Chondrocyte (in vitro differentiated cells): ENCODE data around the gene EPB41L2. TPM values are rescaled to one million over a fixed set of nuclear protein-coding genes. Genes with fewer than 3 reads are reported as not detected.

Source experiments
- DNase-seq: peaks from one replicate; pipeline ENCODE4 v3.0.0; 2021; ENCODE audit warnings: mixed read lengths, low spot score
- H3K27ac Mint-ChIP-seq: one replicate; pipeline ENCODE4 v1.8.0; 2021; ENCODE audit warnings: mild to moderate bottlenecking, moderate library complexity, mixed read lengths; ENCODE audit not compliant: unreplicated experiment
- H3K27me3 Mint-ChIP-seq: 2 replicates; pipeline ENCODE4 v1.8.0; 2021; ENCODE audit warnings: low read depth, mixed read lengths
- H3K36me3 Mint-ChIP-seq: 2 replicates; pipeline ENCODE4 v1.8.0; 2021; ENCODE audit warnings: low read depth, mixed read lengths
- H3K4me1 Mint-ChIP-seq: 2 replicates; pipeline ENCODE4 v1.8.0; 2021; ENCODE audit warnings: low read depth, mild to moderate bottlenecking, mixed read lengths
- H3K4me3 Mint-ChIP-seq: one replicate; pipeline ENCODE4 v1.8.0; 2021; ENCODE audit warnings: mild to moderate bottlenecking, moderate library complexity, mixed read lengths; ENCODE audit not compliant: unreplicated experiment
- H3K9me3 Mint-ChIP-seq: 2 replicates; pipeline ENCODE4 v1.8.0; 2021; ENCODE audit warnings: low read depth, mixed read lengths
- total RNA-seq: library from RNA; stranded (reverse); gene quantifications from 3 replicates; pipeline ENCODE4 v1.2.1, GENCODE V29; 2021
- TF ChIP-seq, protein P1 (sequence below): fragments of 200-600 bp; sonication (generic); IDR thresholded peaks from 2 replicates; pipeline ENCODE4 v1.5.0; 2021; ENCODE audit warnings: antibody characterized with exemption, mild to moderate bottlenecking, moderate library complexity

EPB41L2 gene
- total RNA-seq, 1 donor from 2014 or later: 65.8 TPM

DNA sequence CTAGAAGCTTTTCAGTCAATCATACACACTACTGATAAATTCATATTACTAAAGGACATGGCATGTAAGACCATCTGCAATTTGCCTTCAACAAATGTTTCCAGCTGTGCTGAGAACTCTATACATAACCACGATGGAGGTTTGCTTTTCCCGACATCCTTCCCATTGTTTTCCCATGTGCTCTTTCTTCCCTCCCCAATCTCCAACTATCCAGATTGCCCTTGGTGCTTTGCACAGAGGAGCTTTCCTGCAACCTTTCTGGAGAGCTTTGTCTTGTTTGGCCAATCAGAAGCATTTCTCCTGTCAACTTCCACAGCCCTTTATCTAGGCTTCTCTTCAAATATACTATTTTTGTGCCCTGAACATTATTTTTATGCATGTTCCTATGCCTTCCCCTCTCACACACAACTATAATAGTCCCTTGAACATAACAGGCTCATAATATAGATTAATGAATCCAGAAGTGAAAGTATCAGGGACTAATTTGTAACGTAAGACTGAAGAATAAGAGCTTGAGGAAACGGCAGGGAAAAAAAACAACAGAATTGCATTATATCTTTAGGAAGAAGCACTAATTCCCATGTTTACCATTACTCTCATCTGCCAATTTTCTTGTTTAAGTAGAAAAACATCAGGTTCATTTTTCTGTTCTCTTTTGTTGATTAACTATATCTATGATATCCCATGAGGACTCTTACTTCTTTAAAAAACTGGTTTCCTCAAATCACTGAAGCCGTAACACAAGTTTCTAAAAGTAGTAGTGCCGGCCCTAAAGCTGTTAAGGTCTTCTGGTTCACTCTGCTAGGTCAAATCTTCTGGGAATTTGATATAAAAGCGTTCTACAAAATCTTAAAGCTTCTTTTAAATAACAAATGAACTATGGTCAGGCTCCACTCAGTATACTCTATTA lies 215.8 kb downstream of the EPB41L2 start:
- H3K9me3 Mint-ChIP-seq: no peaks in the 10 kb centered on the region
- no peak overlapping the region for H3K27ac Mint-ChIP-seq
- H3K27me3 Mint-ChIP-seq: no peaks in the 10 kb centered on the region
- H3K36me3 Mint-ChIP-seq: peaks cover 2% of the 10 kb centered on the region
- TF ChIP-seq, protein P1, sequence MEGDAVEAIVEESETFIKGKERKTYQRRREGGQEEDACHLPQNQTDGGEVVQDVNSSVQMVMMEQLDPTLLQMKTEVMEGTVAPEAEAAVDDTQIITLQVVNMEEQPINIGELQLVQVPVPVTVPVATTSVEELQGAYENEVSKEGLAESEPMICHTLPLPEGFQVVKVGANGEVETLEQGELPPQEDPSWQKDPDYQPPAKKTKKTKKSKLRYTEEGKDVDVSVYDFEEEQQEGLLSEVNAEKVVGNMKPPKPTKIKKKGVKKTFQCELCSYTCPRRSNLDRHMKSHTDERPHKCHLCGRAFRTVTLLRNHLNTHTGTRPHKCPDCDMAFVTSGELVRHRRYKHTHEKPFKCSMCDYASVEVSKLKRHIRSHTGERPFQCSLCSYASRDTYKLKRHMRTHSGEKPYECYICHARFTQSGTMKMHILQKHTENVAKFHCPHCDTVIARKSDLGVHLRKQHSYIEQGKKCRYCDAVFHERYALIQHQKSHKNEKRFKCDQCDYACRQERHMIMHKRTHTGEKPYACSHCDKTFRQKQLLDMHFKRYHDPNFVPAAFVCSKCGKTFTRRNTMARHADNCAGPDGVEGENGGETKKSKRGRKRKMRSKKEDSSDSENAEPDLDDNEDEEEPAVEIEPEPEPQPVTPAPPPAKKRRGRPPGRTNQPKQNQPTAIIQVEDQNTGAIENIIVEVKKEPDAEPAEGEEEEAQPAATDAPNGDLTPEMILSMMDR: no peak
- H3K4me1 Mint-ChIP-seq: peaks cover 2% of the 10 kb centered on the region
- H3K4me3 Mint-ChIP-seq: no peak overlapping the region
- no peak for DNase-seq

DNA sequence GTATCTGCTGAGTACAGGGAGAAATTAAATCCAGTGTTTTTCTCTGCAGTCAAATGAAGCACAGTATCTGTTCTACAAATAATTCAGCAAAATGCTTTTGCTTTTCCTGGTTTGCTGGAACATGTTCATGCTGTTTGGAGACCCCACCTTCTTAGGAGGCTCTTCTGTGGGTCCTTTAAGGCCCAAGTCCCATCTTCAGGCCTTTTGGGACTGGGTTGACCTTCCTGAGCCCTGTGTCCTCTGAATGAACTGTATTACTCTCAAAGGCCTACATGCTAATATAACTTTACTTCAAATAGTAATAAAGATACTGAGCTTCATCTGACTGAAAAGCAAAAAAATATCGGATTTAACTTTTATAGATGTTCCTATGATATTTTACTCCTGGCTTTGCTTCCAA lies 216.5 kb downstream of the EPB41L2 start:
- H3K27ac Mint-ChIP-seq: no peak overlapping the region
- H3K36me3 Mint-ChIP-seq: no peaks in the 10 kb centered on the region
- H3K4me3 Mint-ChIP-seq: no peak overlapping the region
- TF ChIP-seq, protein P1: no peak
- no peaks in the 10 kb centered on the region for H3K9me3 Mint-ChIP-seq
- H3K27me3 Mint-ChIP-seq: no peaks in the 10 kb centered on the region
- peaks cover 2% of the 10 kb centered on the region for H3K4me1 Mint-ChIP-seq
- DNase-seq: no peak

DNA sequence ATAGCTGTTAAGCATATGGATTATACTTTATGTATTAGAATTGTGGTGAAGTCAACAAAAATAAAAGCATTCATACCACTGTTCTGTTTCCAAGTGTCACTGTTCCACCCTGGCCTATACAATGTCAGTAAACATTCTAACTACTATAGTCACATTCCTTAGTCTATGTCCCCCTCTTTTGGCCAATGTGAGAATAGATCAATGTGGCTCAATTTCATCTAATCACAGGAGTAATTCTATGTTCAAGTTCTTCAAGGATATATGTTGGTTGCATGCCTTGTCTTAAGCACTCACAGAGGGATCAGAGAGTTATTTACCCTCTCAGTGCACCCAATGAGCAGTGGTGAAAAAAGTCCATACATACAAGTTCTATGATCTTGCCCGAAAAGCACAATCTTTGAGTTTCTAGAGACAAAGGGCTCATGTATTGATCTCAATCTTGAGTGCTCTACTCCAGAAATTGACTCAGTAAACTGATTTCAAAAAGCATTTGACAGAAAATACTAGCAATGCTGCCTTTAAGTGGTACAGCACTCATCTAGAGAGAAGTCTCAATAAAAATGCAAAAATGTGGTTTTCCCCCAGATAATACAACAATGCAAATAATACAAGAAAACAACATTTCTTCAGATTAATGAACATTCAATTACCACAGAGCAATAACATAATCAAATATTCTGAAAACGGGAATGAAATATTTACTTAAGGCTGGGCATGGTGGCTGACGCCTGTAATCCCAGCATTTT lies 219.3 kb downstream of the EPB41L2 start:
- Mint-ChIP-seq H3K27ac (no peak overlapping the region), H3K9me3 (no peaks in the 10 kb centered on the region), H3K4me3 (no peak overlapping the region), H3K4me1 (peaks cover 10% of the 10 kb centered on the region), H3K36me3 (peaks cover 2% of the 10 kb centered on the region), H3K27me3 (no peaks in the 10 kb centered on the region)
- TF ChIP-seq, protein P1: peak; percentile 87
- no peak for DNase-seq

DNA sequence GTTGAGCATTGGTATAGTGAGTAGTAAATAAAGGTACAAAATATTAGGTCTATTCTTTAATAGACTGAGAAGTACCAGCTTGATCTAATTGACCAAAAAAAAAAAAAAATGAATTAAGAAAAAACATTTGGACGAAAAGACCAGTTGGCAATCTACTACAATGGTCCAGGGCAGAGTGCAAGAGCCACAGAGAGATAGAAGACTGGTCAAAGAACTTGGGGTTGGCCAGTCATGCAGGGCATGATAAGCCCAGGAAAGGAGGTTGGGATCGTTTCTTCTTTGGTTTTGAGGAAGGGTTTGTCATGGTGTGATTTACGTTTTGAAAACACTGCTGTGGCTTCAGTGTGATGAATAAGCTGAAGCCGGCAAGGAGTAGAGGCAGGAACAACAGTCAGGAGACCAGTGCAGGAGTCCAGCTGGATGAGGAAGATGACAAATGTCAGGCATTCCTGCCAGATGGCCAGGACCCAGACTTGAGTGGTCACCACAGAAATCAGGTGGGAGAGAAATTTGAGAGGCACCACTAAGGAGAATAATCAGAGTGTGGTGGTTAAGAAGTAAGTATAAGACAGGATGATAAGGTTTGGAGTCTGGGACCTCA lies 221.8 kb downstream of the EPB41L2 start:
- Mint-ChIP-seq H3K4me3 (no peak overlapping the region), H3K4me1 (peaks cover 13% of the 10 kb centered on the region), H3K27me3 (no peaks in the 10 kb centered on the region), H3K36me3 (peaks cover 2% of the 10 kb centered on the region), H3K27ac (no peak overlapping the region), H3K9me3 (no peaks in the 10 kb centered on the region)
- TF ChIP-seq, protein P1: no peak
- DNase-seq: no peak

DNA sequence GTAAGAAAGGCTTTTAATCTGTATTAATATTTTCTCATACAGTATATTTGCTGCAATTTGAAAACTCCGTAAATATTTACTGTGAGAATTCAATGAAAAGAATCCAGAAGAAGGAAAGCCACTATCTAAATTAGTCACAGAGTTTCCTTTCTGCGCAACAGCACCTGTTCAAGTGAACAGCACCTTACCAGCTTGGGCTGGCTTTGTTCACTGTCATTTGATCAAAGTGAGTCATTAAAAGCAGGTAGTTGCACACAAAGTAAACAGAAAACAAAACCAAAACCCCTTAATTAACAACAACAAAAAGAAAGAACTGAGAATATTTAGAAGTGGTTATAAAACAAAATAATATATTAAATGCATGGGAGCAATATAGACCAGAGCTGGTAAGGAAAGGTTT lies 223.0 kb downstream of the EPB41L2 start:
- Mint-ChIP-seq H3K4me1 (peaks cover 13% of the 10 kb centered on the region), H3K27ac (no peak overlapping the region), H3K9me3 (no peaks in the 10 kb centered on the region), H3K4me3 (no peak overlapping the region), H3K36me3 (peaks cover 2% of the 10 kb centered on the region), H3K27me3 (no peaks in the 10 kb centered on the region)
- TF ChIP-seq, protein P1: no peak
- DNase-seq: no peak
